ENCODE results near the gene AK5. TPM values are rescaled to one million over a fixed set of nuclear protein-coding genes. Genes with fewer than 3 reads are reported as not detected.

AK5 gene
- total and polyA plus RNA-seq, 2 experiments from 2014 or later, result 8.8 to 12.2 TPM

DNA sequence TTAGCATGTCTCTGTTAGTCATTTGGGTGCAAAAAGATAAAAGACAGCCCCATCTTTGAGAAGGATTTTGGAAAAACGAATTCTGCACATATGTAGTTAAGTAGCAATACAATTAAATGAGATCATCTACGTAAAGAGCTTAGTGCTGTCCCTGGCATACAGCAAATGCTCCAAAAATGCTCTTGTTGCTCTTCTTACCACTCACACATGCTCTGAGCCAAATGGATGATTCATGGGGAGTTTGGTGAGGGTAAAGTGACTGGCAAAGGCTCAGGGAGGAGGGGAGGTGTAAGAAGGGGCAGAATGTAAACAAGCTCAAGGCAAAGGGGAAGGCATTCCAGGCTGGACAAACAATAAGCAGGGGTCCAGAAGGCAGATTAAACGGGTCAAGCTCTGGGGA lies 191.9 kb downstream of the AK5 start:
- no peaks in the 10 kb centered on the region for H3K9me3 Mint-ChIP-seq
- H3K36me3 Mint-ChIP-seq (ENCODE audit: low read depth), result no peaks in the 10 kb centered on the region
- peaks cover 3% of the 10 kb centered on the region for H3K27me3 Mint-ChIP-seq (ENCODE audit: insufficient read depth, low read depth, poor library complexity)
- Histone ChIP-seq H3K27ac (ENCODE audit: low read depth) (no peak overlapping the region), H2AFZ (no peak overlapping the region), H3K4me1 (ENCODE audit: insufficient read depth) (no peaks in the 10 kb centered on the region), H3K27me3 (ENCODE audit: insufficient read depth) (no peaks in the 10 kb centered on the region), H3K4me2 (no peak overlapping the region), H3K36me3 (ENCODE audit: insufficient read depth) (no peaks in the 10 kb centered on the region), H3K79me2 (replicated peaks; ENCODE audit: insufficient read depth) (no peaks in the 10 kb centered on the region), H3K4me3 (no peak overlapping the region), H3F3A (replicated peaks; ENCODE audit: low read depth) (no peaks in the 10 kb centered on the region), H4K20me1 (replicated peaks; ENCODE audit: insufficient read depth) (no peaks in the 10 kb centered on the region), H3K9me2 (ENCODE audit: insufficient read depth) (peaks cover 8% of the 10 kb centered on the region)
- no peak for TF ChIP-seq ZNF331 (CRISPR knock-in tag; IDR thresholded peaks at IDR 0.05; ENCODE audit: low read depth)
- no peak for TF ChIP-seq STAT1 (IDR thresholded peaks at IDR 0.05; ENCODE audit: unreplicated experiment)
- TF ChIP-seq, protein P1, sequence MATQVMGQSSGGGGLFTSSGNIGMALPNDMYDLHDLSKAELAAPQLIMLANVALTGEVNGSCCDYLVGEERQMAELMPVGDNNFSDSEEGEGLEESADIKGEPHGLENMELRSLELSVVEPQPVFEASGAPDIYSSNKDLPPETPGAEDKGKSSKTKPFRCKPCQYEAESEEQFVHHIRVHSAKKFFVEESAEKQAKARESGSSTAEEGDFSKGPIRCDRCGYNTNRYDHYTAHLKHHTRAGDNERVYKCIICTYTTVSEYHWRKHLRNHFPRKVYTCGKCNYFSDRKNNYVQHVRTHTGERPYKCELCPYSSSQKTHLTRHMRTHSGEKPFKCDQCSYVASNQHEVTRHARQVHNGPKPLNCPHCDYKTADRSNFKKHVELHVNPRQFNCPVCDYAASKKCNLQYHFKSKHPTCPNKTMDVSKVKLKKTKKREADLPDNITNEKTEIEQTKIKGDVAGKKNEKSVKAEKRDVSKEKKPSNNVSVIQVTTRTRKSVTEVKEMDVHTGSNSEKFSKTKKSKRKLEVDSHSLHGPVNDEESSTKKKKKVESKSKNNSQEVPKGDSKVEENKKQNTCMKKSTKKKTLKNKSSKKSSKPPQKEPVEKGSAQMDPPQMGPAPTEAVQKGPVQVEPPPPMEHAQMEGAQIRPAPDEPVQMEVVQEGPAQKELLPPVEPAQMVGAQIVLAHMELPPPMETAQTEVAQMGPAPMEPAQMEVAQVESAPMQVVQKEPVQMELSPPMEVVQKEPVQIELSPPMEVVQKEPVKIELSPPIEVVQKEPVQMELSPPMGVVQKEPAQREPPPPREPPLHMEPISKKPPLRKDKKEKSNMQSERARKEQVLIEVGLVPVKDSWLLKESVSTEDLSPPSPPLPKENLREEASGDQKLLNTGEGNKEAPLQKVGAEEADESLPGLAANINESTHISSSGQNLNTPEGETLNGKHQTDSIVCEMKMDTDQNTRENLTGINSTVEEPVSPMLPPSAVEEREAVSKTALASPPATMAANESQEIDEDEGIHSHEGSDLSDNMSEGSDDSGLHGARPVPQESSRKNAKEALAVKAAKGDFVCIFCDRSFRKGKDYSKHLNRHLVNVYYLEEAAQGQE (IDR thresholded peaks at IDR 0.05; ENCODE audit: unreplicated experiment), result no peak
- no peak for TF ChIP-seq EZH2phosphoT487 (IDR thresholded peaks at IDR 0.05; ENCODE audit: unreplicated experiment)
- no peak for TF ChIP-seq POLR2AphosphoS5 (IDR thresholded peaks at IDR 0.05; ENCODE audit: low read depth)
- TF ChIP-seq CREB1 (CRISPR knock-in tag; IDR thresholded peaks at IDR 0.05; ENCODE audit: low read depth), result no peak
- TF ChIP-seq EZH2 (IDR thresholded peaks at IDR 0.05; ENCODE audit: low read depth, unreplicated experiment), result no peak
- TF ChIP-seq JUNB (IDR thresholded peaks at IDR 0.05; ENCODE audit: unreplicated experiment), result no peak
- TF ChIP-seq, protein P2, sequence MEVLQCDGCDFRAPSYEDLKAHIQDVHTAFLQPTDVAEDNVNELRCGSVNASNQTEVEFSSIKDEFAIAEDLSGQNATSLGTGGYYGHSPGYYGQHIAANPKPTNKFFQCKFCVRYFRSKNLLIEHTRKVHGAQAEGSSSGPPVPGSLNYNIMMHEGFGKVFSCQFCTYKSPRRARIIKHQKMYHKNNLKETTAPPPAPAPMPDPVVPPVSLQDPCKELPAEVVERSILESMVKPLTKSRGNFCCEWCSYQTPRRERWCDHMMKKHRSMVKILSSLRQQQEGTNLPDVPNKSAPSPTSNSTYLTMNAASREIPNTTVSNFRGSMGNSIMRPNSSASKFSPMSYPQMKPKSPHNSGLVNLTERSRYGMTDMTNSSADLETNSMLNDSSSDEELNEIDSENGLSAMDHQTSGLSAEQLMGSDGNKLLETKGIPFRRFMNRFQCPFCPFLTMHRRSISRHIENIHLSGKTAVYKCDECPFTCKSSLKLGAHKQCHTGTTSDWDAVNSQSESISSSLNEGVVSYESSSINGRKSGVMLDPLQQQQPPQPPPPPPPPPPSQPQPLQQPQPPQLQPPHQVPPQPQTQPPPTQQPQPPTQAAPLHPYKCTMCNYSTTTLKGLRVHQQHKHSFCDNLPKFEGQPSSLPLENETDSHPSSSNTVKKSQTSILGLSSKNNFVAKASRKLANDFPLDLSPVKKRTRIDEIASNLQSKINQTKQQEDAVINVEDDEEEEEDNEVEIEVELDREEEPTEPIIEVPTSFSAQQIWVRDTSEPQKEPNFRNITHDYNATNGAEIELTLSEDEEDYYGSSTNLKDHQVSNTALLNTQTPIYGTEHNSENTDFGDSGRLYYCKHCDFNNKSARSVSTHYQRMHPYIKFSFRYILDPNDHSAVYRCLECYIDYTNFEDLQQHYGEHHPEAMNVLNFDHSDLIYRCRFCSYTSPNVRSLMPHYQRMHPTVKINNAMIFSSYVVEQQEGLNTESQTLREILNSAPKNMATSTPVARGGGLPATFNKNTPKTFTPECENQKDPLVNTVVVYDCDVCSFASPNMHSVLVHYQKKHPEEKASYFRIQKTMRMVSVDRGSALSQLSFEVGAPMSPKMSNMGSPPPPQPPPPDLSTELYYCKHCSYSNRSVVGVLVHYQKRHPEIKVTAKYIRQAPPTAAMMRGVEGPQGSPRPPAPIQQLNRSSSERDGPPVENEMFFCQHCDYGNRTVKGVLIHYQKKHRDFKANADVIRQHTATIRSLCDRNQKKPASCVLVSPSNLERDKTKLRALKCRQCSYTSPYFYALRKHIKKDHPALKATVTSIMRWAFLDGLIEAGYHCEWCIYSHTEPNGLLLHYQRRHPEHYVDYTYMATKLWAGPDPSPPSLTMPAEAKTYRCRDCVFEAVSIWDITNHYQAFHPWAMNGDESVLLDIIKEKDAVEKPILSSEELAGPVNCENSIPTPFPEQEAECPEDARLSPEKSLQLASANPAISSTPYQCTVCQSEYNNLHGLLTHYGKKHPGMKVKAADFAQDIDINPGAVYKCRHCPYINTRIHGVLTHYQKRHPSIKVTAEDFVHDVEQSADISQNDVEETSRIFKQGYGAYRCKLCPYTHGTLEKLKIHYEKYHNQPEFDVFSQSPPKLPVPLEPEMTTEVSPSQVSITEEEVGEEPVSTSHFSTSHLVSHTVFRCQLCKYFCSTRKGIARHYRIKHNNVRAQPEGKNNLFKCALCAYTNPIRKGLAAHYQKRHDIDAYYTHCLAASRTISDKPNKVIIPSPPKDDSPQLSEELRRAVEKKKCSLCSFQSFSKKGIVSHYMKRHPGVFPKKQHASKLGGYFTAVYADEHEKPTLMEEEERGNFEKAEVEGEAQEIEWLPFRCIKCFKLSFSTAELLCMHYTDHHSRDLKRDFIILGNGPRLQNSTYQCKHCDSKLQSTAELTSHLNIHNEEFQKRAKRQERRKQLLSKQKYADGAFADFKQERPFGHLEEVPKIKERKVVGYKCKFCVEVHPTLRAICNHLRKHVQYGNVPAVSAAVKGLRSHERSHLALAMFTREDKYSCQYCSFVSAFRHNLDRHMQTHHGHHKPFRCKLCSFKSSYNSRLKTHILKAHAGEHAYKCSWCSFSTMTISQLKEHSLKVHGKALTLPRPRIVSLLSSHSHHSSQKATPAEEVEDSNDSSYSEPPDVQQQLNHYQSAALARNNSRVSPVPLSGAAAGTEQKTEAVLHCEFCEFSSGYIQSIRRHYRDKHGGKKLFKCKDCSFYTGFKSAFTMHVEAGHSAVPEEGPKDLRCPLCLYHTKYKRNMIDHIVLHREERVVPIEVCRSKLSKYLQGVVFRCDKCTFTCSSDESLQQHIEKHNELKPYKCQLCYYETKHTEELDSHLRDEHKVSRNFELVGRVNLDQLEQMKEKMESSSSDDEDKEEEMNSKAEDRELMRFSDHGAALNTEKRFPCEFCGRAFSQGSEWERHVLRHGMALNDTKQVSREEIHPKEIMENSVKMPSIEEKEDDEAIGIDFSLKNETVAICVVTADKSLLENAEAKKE (CRISPR knock-in tag; IDR thresholded peaks at IDR 0.05), result no peak
- DNase-seq (ENCODE audit: low spot score), result no peak
- H3K27ac Mint-ChIP-seq, result no peak overlapping the region
- no peaks in the 10 kb centered on the region for H3K4me1 Mint-ChIP-seq
- ATAC-seq, result no peak
- no peak overlapping the region for H3K4me3 Mint-ChIP-seq

Data from GM23338 (cell line).